H1 (cell line): Measurements from ENCODE around the gene SLC6A7.
"Not testable (repeated sequence)": the region's sequence is repeated elsewhere in the genome, so short reads cannot be mapped to it uniquely, and the experiment has no call there.

Experiments
- CBX5 ChIP-seq: fragments of 300-800, 300-1000 bp; sonication (generic); IDR thresholded peaks from 2 replicates; pipeline ENCODE4 v1.7.1; 2016; ENCODE audit warnings: antibody characterized with exemption, low read length, low read depth
- HDAC2 ChIP-seq, 2 experiments: fragments of 300-600 bp in 1 of 2; sonication (generic) in 1 of 2; IDR thresholded peaks; 2 replicates each; pipeline ENCODE4 v1.6.1; 2011 to 2012; ENCODE audit warnings: low read depth in 2 of 2, low read length in 2 of 2, mild to moderate bottlenecking in 2 of 2, moderate library complexity in 2 of 2, borderline replicate concordance in 1 of 2, inconsistent platforms in 1 of 2
- SIX5 ChIP-seq: IDR thresholded peaks from 2 replicates; pipeline ENCODE4 v1.6.1; 2011; ENCODE audit warnings: mild to moderate bottlenecking, low read depth, low read length
- TAF1 ChIP-seq: IDR thresholded peaks from 2 replicates; pipeline ENCODE4 v1.6.1; 2011; ENCODE audit warnings: mild to moderate bottlenecking, low read depth, low read length
- TF ChIP-seq, protein P1 (sequence below), 3 experiments: IDR thresholded peaks; 1 replicate in 2 of 3; 2 replicates in 1 of 3; pipeline versions ENCODE4 v1.5.1 to v1.6.1; 2011; ENCODE audit warnings: low read length in 3 of 3, mild to moderate bottlenecking in 3 of 3, inconsistent platforms in 2 of 3, low read depth in 1 of 3, moderate library complexity in 1 of 3; ENCODE audit not compliant: insufficient read depth in 1 of 3; ENCODE audit errors: control extremely low read depth in 1 of 3

GRCh38 chr5:150233706-150234105, 43.8 kb downstream of the SLC6A7 start:
- not testable (repeated sequence) for TF ChIP-seq HDAC2 (IDR thresholded peaks at IDR 0.05; ENCODE audit: borderline replicate concordance in 1 of 2, low read depth in 2 of 2, low read length in 2 of 2); CBX5; SIX5; TAF1
- TF ChIP-seq, protein P1, sequence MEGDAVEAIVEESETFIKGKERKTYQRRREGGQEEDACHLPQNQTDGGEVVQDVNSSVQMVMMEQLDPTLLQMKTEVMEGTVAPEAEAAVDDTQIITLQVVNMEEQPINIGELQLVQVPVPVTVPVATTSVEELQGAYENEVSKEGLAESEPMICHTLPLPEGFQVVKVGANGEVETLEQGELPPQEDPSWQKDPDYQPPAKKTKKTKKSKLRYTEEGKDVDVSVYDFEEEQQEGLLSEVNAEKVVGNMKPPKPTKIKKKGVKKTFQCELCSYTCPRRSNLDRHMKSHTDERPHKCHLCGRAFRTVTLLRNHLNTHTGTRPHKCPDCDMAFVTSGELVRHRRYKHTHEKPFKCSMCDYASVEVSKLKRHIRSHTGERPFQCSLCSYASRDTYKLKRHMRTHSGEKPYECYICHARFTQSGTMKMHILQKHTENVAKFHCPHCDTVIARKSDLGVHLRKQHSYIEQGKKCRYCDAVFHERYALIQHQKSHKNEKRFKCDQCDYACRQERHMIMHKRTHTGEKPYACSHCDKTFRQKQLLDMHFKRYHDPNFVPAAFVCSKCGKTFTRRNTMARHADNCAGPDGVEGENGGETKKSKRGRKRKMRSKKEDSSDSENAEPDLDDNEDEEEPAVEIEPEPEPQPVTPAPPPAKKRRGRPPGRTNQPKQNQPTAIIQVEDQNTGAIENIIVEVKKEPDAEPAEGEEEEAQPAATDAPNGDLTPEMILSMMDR (IDR thresholded peaks at IDR 0.05; ENCODE audit: control extremely low read depth in 1 of 3, insufficient read depth in 1 of 3, low read depth in 1 of 3, low read length in 3 of 3): not testable (repeated sequence)
